ENCODE measurements around the gene STK24. TPM values are rescaled to one million over a fixed set of nuclear protein-coding genes. Genes with fewer than 3 reads are reported as not detected.

The STK24 gene
- total RNA-seq, 2 experiments from 2014 or later = 189 to 204 TPM

GRCh38 chr13:98466634-98467236 is 110.2 kb downstream of the STK24 start:
- Mint-ChIP-seq H3K27ac (no peak overlapping the region), H3K4me3 (no peak overlapping the region), H3K4me1 (peaks cover 16% of the 10 kb centered on the region), H3K27me3 (no peaks in the 10 kb centered on the region), H3K9me3 (no peaks in the 10 kb centered on the region), H3K36me3 (ENCODE audit: low read depth) (peaks cover 62% of the 10 kb centered on the region)
- peak; percentile 42 for DNase-seq
- POLR2A ChIA-PET = interaction anchor here (0.7 to 1.7 kb wide), 3 partner anchors 9 to 18 kb away, joined by 3 to 5 read pairs (median 3); no protein-coding TSS in a partner anchor
- CTCF ChIA-PET = interaction anchor here (0.6 to 2.4 kb wide), 11 partner anchors 9 to 205 kb away, joined by 3 to 14 read pairs (median 4); no protein-coding TSS in a partner anchor

- Mint-ChIP-seq H3K4me3 (no peak overlapping the region), H3K9me3 (no peaks in the 10 kb centered on the region), H3K36me3 (ENCODE audit: low read depth) (peaks cover 77% of the 10 kb centered on the region), H3K27me3 (no peaks in the 10 kb centered on the region), H3K27ac (peak overlapping the region; percentile 47), H3K4me1 (peaks cover 11% of the 10 kb centered on the region)
- CTCF ChIA-PET = interaction anchor here (1.0 to 1.2 kb wide), 2 partner anchors 11 to 190 kb away, joined by 3 to 4 read pairs; no protein-coding TSS in a partner anchor
- POLR2A ChIA-PET = no interaction called here
- no peak for DNase-seq
Observed at GRCh38 chr13:98462946-98463345, 114.0 kb downstream of the STK24 start.

- Mint-ChIP-seq H3K27ac (peak overlapping the region; percentile 26), H3K4me1 (peaks cover 11% of the 10 kb centered on the region), H3K9me3 (no peaks in the 10 kb centered on the region), H3K4me3 (no peak overlapping the region), H3K36me3 (ENCODE audit: low read depth) (peaks cover 76% of the 10 kb centered on the region), H3K27me3 (no peaks in the 10 kb centered on the region)
- DNase-seq = no peak
- ChIA-PET POLR2A (no interaction called here), CTCF (no interaction called here)
Observed at GRCh38 chr13:98462241-98462882, 114.5 kb downstream of the STK24 start.

GRCh38 chr13:98461486-98462240 is 115.2 kb downstream of the STK24 start:
- Mint-ChIP-seq H3K27ac (no peak overlapping the region), H3K4me3 (no peak overlapping the region), H3K36me3 (ENCODE audit: low read depth) (peaks cover 76% of the 10 kb centered on the region), H3K27me3 (no peaks in the 10 kb centered on the region), H3K9me3 (no peaks in the 10 kb centered on the region), H3K4me1 (peaks cover 11% of the 10 kb centered on the region)
- POLR2A ChIA-PET = no interaction called here
- DNase-seq = no peak
- CTCF ChIA-PET = no interaction called here

GRCh38 chr13:98460516-98460915 is 116.4 kb downstream of the STK24 start:
- H3K4me1 Mint-ChIP-seq = peaks cover 5% of the 10 kb centered on the region
- POLR2A ChIA-PET = no interaction called here

GRCh38 chr13:98459721-98460370 is 117.1 kb downstream of the STK24 start:
- no peaks in the 10 kb centered on the region for H3K27me3 Mint-ChIP-seq
- POLR2A ChIA-PET = no interaction called here
- H3K4me1 Mint-ChIP-seq = peaks cover 5% of the 10 kb centered on the region
- no peak for DNase-seq
- CTCF ChIA-PET = no interaction called here
- peaks cover 75% of the 10 kb centered on the region for H3K36me3 Mint-ChIP-seq (ENCODE audit: low read depth)
- H3K27ac Mint-ChIP-seq = no peak overlapping the region
- H3K9me3 Mint-ChIP-seq = no peaks in the 10 kb centered on the region
- no peak overlapping the region for H3K4me3 Mint-ChIP-seq

More at GRCh38 chr13:98460516-98460915, 116.4 kb downstream of the STK24 start:
- no peak overlapping the region for H3K4me3 Mint-ChIP-seq
- CTCF ChIA-PET = interaction anchor here (0.6 kb wide), 1 partner anchor 383 kb away, joined by 3 read pairs; no protein-coding TSS in a partner anchor
- H3K27me3 Mint-ChIP-seq = no peaks in the 10 kb centered on the region
- no peak for DNase-seq
- no peaks in the 10 kb centered on the region for H3K9me3 Mint-ChIP-seq
- peaks cover 77% of the 10 kb centered on the region for H3K36me3 Mint-ChIP-seq (ENCODE audit: low read depth)
- H3K27ac Mint-ChIP-seq = no peak overlapping the region

- Mint-ChIP-seq H3K36me3 (ENCODE audit: low read depth) (peaks cover 78% of the 10 kb centered on the region), H3K27me3 (no peaks in the 10 kb centered on the region), H3K9me3 (no peaks in the 10 kb centered on the region), H3K4me3 (no peak overlapping the region), H3K27ac (no peak overlapping the region), H3K4me1 (peaks cover 5% of the 10 kb centered on the region)
- POLR2A ChIA-PET = no interaction called here
- DNase-seq = no peak
- CTCF ChIA-PET = no interaction called here
Observed at GRCh38 chr13:98459171-98459681, 117.7 kb downstream of the STK24 start.

- Mint-ChIP-seq H3K4me1 (peaks cover 5% of the 10 kb centered on the region), H3K27me3 (no peaks in the 10 kb centered on the region), H3K9me3 (no peaks in the 10 kb centered on the region), H3K27ac (no peak overlapping the region), H3K36me3 (ENCODE audit: low read depth) (peaks cover 78% of the 10 kb centered on the region), H3K4me3 (no peak overlapping the region)
- no peak for DNase-seq
- ChIA-PET CTCF (no interaction called here), POLR2A (no interaction called here)
Observed at GRCh38 chr13:98458431-98458830, 118.5 kb downstream of the STK24 start.

GRCh38 chr13:98457053-98457452 is 119.9 kb downstream of the STK24 start:
- POLR2A ChIA-PET = interaction anchor here (1.6 kb wide), 1 partner anchor 11 kb away, joined by 4 read pairs; no protein-coding TSS in a partner anchor
- Mint-ChIP-seq H3K4me3 (no peak overlapping the region), H3K4me1 (no peaks in the 10 kb centered on the region), H3K9me3 (no peaks in the 10 kb centered on the region), H3K36me3 (ENCODE audit: low read depth) (peaks cover 75% of the 10 kb centered on the region), H3K27me3 (no peaks in the 10 kb centered on the region), H3K27ac (peak overlapping the region; percentile 26)
- no peak for DNase-seq
- CTCF ChIA-PET = interaction anchor here (1.0 to 3.4 kb wide), 3 partner anchors 10 to 28 kb away, joined by 3 to 18 read pairs (median 6); no protein-coding TSS in a partner anchor

- no peak overlapping the region for H3K4me3 Mint-ChIP-seq
- H3K36me3 Mint-ChIP-seq (ENCODE audit: low read depth) = peaks cover 76% of the 10 kb centered on the region
- peaks cover 6% of the 10 kb centered on the region for H3K4me1 Mint-ChIP-seq
- DNase-seq = no peak
- ChIA-PET POLR2A (interaction anchor here (1.6 kb wide), 1 partner anchor 11 kb away, joined by 4 read pairs; no protein-coding TSS in a partner anchor), CTCF (interaction anchor here (0.6 to 3.4 kb wide), 4 partner anchors 11 to 28 kb away, joined by 3 to 18 read pairs (median 6); no protein-coding TSS in a partner anchor)
- no peaks in the 10 kb centered on the region for H3K9me3 Mint-ChIP-seq
- H3K27ac Mint-ChIP-seq = peak overlapping the region; percentile 26
- no peaks in the 10 kb centered on the region for H3K27me3 Mint-ChIP-seq
Observed at GRCh38 chr13:98456413-98456845, 120.5 kb downstream of the STK24 start.

GRCh38 chr13:98454389-98454881 is 122.5 kb downstream of the STK24 start:
- H3K4me3 Mint-ChIP-seq = no peak overlapping the region
- peaks cover 64% of the 10 kb centered on the region for H3K36me3 Mint-ChIP-seq (ENCODE audit: low read depth)
- POLR2A ChIA-PET = no interaction called here
- no peaks in the 10 kb centered on the region for H3K27me3 Mint-ChIP-seq
- no peak for DNase-seq
- CTCF ChIA-PET = interaction anchor here (0.6 to 3.4 kb wide), 2 partner anchors 9 to 109 kb away, joined by 3 to 18 read pairs; no protein-coding TSS in a partner anchor
- H3K9me3 Mint-ChIP-seq = no peaks in the 10 kb centered on the region
- peaks cover 18% of the 10 kb centered on the region for H3K4me1 Mint-ChIP-seq
- peak overlapping the region; percentile 26 for H3K27ac Mint-ChIP-seq
